Testis (tissue), 3 donors: ENCODE results near the gene ALPL. TPM values are rescaled to one million over a fixed set of nuclear protein-coding genes. Genes with fewer than 3 reads are reported as not detected.
A peak's percentile ranks its signal among the peaks of the same experiment; 100 is the strongest.

Experiments used
- DNase-seq: peaks from one replicate; pipeline ENCODE4 v3.0.0-alpha.2; 2019
- H3K27ac ChIP-seq, 2 donors: fragments of 200-600 bp; sonication (generic); one replicate each; pipeline ENCODE4 v1.5.1; 2019
- H3K27me3 ChIP-seq: fragments of 200-600 bp; sonication (generic); one replicate; pipeline ENCODE4 v1.5.1; 2019
- H3K36me3 ChIP-seq: fragments of 200-600 bp; sonication (generic); one replicate; pipeline ENCODE4 v1.5.1; 2017; ENCODE audit warnings: low read depth; ENCODE audit errors: missing control alignments
- H3K4me1 ChIP-seq: fragments of 200-600 bp; sonication (generic); one replicate; pipeline ENCODE4 v1.5.1; 2019
- H3K4me3 ChIP-seq, 2 donors: fragments of 200-600 bp; sonication (generic); one replicate each; pipeline ENCODE4 v1.5.1; 2017 to 2019
- H3K9me3 ChIP-seq: fragments of 200-600 bp; sonication (generic); one replicate; pipeline ENCODE4 v1.5.1; 2017
- POLR2A ChIP-seq: fragments of 450-650 bp; IDR thresholded peaks from one replicate; pipeline ENCODE4 v1.6.1; 2017; ENCODE audit warnings: antibody characterized with exemption, mild to moderate bottlenecking, moderate library complexity
- WGBS, 2 donors: methylation state at CpG; one replicate each; pipeline ENCODE4 v1.1.5; 2018; 5-methylcytosine and 5-hydroxymethylcytosine counted together
- intact Hi-C: fragments of 100-400 bp; cut with DNase I; formaldehyde crosslinking; loops from one replicate; pipeline ENCODE4 v1.15.1; 2023; ENCODE audit warnings: low total_unique reads
- polyA plus RNA-seq: library from polyadenylated mRNA; stranded (reverse); fragments of 350-450 nt; fragmentation: Illumina TruSeq; extraction: RNeasy Lipid Tissue Mini Kit (QIAGEN cat#74804); gene quantifications from one replicate; pipeline ENCODE4 v1.2.3, GENCODE V29; 2014; ENCODE audit warnings: low read depth, low replicate concordance; ENCODE audit not compliant: insufficient read depth
- total RNA-seq, 2 donors: library from RNA; depleted of rRNA; stranded (reverse); fragments of >200 nt; gene quantifications; one replicate each; pipeline ENCODE4 v1.2.3, GENCODE V29; 2016
- TF ChIP-seq, protein P1 (sequence below), 3 experiments: fragments of 450-650 bp in 2 of 3; fragments of 200-600 bp in 1 of 3; sonication (generic) in 1 of 3; IDR thresholded peaks; one replicate each; pipeline ENCODE4 v1.5.1; 2016 to 2019; ENCODE audit warnings: antibody characterized with exemption in 3 of 3, mild to moderate bottlenecking in 2 of 3, moderate library complexity in 1 of 3

ALPL gene
- total and polyA plus RNA-seq, 3 donors from 2014 or later: 11.8 to 22.2 (median 15.7) TPM

DNA sequence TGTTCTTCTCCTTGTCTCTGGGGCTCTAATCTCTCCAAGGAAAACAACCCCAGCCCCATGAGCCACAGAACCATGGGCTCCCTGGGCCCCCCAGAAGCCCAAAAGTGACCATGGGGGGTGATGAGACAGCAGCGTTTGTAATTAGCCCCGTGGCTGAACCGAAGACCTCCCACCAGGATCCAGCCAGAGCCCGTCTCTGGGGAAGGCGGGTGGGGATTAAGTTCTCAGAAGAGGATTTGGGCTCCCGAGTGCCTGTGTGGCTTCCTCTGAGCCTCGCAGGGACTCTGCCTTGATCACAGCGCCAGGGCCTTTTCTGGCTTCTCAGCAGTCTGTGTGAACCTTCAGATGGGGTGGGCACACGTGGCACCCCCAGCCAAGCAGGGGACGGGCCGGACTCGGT lies 77.0 kb downstream of the ALPL start:
- peaks cover 5% of the 10 kb centered on the region for H3K4me1 ChIP-seq
- H3K9me3 ChIP-seq: no peaks in the 10 kb centered on the region
- H3K27ac ChIP-seq: no peak overlapping the region
- no peak for TF ChIP-seq POLR2A
- TF ChIP-seq, protein P1, sequence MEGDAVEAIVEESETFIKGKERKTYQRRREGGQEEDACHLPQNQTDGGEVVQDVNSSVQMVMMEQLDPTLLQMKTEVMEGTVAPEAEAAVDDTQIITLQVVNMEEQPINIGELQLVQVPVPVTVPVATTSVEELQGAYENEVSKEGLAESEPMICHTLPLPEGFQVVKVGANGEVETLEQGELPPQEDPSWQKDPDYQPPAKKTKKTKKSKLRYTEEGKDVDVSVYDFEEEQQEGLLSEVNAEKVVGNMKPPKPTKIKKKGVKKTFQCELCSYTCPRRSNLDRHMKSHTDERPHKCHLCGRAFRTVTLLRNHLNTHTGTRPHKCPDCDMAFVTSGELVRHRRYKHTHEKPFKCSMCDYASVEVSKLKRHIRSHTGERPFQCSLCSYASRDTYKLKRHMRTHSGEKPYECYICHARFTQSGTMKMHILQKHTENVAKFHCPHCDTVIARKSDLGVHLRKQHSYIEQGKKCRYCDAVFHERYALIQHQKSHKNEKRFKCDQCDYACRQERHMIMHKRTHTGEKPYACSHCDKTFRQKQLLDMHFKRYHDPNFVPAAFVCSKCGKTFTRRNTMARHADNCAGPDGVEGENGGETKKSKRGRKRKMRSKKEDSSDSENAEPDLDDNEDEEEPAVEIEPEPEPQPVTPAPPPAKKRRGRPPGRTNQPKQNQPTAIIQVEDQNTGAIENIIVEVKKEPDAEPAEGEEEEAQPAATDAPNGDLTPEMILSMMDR (IDR thresholded peaks at IDR 0.05): no peak
- H3K4me3 ChIP-seq: no peak overlapping the region
- 69 to 70% methylated on average over 6 to 12 of the region's 12 CpGs for WGBS, 2 donors
- DNase-seq: no peak
- H3K27me3 ChIP-seq: no peaks in the 10 kb centered on the region
- intact Hi-C loops: no loop called here
- no peaks in the 10 kb centered on the region for H3K36me3 ChIP-seq

DNA sequence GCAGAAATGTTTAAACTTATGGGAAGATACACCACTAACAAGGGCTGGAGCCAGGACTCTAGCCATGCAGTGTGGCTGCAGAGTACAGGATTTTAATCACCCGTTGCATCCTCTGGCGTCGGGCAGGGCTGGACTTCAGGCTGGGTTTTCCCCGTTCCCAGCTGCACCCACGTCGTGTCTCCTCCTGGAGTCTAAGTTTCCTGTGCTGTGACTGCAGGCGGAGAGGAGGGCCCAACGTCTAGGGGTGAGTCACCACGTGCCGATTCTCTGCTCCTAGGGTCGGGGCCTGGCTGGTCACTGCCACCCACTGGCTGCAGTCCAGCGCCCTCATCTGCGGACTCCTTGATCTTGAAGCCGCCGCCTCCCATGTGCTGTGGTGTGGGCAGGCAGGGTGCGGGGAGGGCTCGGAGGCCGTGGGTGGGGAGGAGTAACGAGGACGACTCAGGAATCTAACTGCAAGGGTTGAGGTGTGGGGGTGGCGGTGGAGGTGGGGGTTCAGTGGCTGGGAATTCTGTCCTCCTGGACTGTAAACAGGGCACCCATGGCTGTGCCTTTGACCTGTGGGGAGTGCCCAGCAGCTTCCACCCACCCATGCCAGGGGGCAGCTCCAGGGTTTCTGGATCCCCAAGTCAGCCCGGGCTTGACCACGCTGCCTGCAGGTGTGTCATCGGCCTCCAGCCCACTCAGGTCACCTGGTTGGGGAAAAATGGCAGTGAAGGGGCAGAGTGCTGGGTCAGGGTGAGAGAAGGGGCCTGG lies 77.8 kb downstream of the ALPL start:
- peak; percentile 52 for DNase-seq
- no peaks in the 10 kb centered on the region for H3K27me3 ChIP-seq
- 46 to 56% methylated on average over 9 to 24 of the region's 24 CpGs for WGBS, 2 donors

DNA sequence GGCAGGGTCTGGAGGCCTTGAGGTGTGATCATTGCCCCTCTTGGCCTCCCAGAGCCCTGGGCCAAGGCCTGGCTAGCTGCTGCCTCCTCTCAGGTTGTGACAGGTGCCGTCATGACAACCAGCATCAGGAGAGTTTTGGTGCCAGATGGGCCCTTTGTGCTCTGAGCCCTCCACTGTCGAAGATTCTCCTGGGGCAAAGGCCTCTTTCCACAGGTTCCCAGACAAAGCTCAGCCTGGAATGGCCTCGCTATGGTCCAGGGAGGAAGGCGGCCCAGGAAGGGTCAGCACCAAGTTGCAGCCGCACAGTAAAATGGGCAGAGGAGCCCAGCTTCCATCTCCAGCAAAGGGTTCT lies 78.4 kb downstream of the ALPL start:
- H3K27me3 ChIP-seq: no peaks in the 10 kb centered on the region

More for the DNA sequence above, 77.8 kb downstream of the ALPL start:
- intact Hi-C loops: no loop called here
- Histone ChIP-seq H3K4me3 (no peak overlapping the region), H3K9me3 (no peaks in the 10 kb centered on the region), H3K27ac (no peak overlapping the region), H3K36me3 (no peaks in the 10 kb centered on the region), H3K4me1 (peaks cover 5% of the 10 kb centered on the region)
- no peak for TF ChIP-seq POLR2A
- TF ChIP-seq, protein P1 (IDR thresholded peaks at IDR 0.05): no peak

DNA sequence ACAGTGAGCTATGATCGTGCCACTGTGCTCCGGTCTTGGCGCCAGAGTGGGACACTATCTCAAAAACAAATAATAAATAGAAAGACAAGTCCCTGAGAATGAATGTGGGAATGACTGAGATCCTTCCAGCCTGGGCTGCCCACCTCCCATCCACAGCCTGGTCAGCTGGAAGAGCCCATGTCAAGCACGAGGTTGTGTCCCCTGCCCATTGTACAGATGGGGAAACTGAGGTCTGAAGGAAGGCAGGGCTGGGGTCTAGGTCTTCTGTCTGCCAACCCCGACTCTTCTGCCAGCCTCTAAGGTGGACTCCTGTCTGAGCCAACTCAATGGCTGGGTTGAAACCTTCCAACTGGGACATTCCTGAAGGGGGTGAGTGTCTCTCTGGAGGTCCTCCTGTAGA lies 80.4 kb downstream of the ALPL start:
- H3K9me3 ChIP-seq: no peaks in the 10 kb centered on the region
- no peak overlapping the region for H3K27ac ChIP-seq
- intact Hi-C loops: no loop called here
- no peaks in the 10 kb centered on the region for H3K36me3 ChIP-seq
- WGBS, 2 donors: 77 to 85% methylated on average over 4 to 5 of the region's 5 CpGs
- no peak overlapping the region for H3K4me3 ChIP-seq
- H3K4me1 ChIP-seq: peaks cover 5% of the 10 kb centered on the region
- no peaks in the 10 kb centered on the region for H3K27me3 ChIP-seq
- TF ChIP-seq, protein P1 (IDR thresholded peaks at IDR 0.05): no peak
- no peak for TF ChIP-seq POLR2A
- DNase-seq: no peak

More for the DNA sequence above, 78.4 kb downstream of the ALPL start:
- TF ChIP-seq, protein P1 (IDR thresholded peaks at IDR 0.05): no peak
- TF ChIP-seq POLR2A: no peak
- no peak for DNase-seq
- Histone ChIP-seq H3K4me3 (no peak overlapping the region), H3K27ac (no peak overlapping the region), H3K36me3 (no peaks in the 10 kb centered on the region), H3K9me3 (no peaks in the 10 kb centered on the region), H3K4me1 (peaks cover 5% of the 10 kb centered on the region)
- WGBS, 2 donors: 100% methylated on average over 1 to 5 of the region's 5 CpGs
- intact Hi-C loops: no loop called here
